COR-L47 (cell line): ENCODE measurements around the gene CEP78.
"Not testable (repeated sequence)": the region's sequence is repeated elsewhere in the genome, so short reads cannot be mapped to it uniquely, and the experiment has no call there.

Experiments
- DNase-seq: peaks from one replicate; lab custom pipeline; 2025; lab: John Stamatoyannopoulos, UW

The CEP78 gene, protein sequence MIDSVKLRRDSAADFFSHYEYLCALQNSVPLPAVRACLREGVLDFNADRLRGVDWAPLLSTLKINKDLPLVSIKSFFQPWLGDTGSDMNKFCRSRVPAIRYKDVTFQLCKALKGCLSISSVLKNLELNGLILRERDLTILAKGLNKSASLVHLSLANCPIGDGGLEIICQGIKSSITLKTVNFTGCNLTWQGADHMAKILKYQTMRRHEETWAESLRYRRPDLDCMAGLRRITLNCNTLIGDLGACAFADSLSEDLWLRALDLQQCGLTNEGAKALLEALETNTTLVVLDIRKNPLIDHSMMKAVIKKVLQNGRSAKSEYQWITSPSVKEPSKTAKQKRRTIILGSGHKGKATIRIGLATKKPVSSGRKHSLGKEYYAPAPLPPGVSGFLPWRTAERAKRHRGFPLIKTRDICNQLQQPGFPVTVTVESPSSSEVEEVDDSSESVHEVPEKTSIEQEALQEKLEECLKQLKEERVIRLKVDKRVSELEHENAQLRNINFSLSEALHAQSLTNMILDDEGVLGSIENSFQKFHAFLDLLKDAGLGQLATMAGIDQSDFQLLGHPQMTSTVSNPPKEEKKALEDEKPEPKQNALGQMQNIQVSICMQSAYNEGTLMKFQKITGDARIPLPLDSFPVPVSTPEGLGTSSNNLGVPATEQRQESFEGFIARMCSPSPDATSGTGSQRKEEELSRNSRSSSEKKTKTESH

DNA sequence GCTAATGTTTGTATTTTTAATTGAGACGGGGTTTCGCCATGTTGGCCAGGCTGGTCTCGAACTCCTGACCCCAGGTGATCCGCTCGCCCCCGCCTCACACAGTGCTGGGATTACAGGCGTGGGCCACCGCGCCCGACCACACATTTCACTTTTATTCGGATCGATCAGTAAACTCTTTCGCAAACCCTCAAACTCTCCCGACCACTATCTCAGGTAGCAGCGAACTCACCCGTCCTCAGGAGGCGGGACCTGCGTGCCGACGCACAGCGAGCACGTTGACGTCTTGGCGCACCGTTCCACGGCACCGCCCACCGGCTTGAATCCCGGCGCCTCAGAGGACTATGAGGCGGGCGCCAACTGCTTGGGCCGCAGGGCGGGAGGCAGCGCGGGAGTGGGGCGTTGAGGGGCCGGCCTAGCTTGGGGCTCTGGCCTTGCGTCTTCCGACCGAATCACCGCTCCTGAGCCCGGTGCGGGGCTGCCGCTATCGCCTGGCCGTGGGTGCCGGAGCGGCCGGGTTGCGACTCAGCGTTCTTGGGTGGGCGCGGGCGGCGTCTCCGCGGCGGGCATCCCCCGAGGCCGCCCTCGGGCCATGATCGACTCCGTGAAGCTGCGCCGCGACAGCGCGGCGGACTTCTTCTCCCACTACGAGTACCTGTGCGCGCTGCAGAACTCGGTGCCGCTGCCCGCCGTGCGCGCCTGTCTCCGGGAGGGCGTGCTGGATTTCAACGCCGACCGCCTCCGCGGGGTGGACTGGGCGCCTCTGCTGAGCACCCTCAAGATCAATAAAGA lies at the start of gene CEP78:
CEP78 (plus strand) TSS at position 314 of the 789 bp plus-strand sequence; CDS start at position 590, 276 bp downstream.
- DNase-seq = peak; percentile 95

DNA sequence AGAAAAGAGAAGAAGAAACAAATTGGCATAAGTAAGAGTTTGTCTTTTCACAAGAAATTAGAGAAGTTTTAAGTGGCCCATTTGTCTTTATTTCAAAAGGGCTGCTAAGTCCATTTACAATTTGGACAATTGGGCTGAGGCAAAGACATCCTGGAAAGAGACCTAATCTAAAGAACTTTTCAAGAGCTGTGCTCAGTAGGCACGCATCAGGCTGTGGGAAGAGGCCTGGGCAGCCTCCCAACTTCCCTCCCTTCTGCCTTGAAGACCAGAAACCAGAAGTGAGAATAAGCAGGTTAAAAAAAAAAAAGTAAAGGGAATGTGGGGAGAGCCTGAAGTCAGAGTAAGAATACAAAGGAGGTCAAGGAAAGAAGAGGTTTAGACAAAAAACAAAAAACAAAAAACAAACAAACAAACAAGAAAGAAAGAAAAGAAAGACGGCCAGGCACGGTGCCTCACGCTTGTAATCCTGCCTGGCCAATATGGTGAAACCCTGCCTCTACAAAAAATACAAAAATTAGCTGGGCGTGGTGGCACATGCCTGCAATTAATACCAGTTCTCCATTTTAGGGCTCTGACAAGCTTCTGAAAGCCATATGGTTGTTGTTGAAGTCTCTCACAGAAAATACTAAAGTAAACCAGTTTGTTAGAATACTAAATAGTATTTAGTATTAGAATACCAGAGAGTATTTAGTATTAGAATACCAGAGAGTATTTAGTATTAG lies 48.0 kb upstream of the CEP78 start:
- no peak for DNase-seq

DNA sequence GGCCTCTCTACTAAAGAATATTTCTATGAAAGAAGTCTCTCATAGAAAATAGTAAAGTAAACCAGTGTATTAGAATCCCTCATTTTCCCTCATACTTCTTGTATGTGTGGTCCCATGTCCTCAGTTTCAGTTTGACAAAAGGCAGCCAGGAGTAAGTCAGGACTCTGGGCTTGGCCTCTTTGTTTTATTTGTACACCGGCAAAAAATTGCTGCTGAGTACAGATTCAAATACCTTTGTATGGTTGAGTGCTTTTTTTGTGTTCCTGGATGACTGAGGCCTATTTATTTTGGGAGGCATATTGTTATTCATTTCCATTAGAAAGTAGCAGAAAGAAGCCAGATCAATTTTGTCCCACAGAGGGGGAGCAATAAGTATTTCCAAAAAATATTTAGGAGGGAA lies 47.3 kb upstream of the CEP78 start:
- DNase-seq = no peak

DNA sequence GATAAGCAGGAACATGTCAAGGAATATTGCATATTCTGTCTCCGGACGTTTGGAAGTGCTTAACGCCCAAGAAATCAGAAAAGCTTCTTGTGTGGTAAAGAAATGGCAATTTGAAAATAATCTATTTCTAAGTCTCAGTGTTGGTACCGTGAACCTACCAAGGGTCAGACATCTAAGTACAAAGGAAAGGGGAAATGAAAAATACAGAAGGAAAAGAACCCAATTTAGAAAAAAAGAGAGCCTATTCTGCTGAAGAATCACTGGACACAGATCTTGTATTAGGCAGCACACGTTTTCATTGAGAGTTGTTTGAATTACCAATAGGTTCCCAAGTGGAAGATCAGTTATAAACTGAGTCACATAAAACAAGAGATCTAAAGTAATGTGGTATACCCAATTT lies 46.9 kb upstream of the CEP78 start:
- no peak for DNase-seq

DNA sequence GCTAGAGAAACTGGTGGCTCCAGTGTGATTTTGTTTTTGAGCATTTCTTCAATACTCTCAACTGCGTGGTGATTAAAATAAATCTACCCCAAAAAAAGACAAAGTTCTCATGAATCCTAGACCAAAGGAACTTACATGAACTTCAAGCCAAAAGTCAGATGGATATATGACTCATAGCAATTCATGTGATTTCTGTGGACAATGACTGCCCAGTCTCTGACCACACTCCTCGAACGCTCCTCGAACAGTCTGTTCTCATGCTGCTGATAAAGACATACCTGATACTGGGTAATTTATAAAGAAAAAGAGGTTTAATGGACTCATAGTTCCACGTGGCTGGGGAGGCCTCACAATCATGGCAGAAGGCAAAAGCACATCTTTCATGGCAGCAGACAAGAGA lies 46.4 kb upstream of the CEP78 start:
- DNase-seq = no peak

DNA sequence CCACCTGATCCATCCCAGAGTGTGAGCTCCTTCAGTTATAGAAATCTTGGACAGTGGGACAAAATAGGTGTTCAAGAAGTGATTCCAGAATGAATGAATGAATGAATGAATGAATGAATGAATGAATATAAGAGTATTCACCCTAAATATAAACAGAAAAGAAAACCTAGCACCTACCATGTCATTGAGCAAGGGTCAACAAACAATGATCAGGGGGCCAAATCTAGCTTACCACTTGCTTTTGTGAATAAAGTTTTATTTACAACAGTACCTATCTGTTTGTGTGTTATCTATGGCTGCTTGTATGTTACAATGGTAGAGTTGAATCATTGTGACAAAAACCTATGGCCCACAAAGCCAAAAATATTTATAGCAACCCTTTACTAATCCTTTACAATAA lies 43.9 kb upstream of the CEP78 start:
- no peak for DNase-seq

DNA sequence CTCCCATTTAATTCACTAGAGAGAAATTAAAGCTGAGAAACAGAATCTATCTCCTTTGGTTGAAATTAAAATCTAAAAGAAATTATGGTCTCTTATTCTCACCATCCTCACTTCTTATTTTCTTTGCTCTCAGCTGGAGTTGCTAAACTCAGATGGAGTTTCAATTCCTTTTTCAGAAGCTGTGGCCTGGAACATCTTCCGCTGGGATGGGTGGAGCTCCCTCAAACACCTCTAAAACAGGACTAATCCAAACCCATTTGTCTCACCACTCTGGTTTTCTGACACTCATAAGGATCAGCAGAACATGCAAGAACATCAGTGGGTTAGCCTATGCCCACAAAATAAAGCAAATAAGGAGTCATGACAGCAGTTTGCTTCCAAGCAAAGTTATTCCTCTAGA lies 39.6 kb upstream of the CEP78 start:
- no peak for DNase-seq

DNA sequence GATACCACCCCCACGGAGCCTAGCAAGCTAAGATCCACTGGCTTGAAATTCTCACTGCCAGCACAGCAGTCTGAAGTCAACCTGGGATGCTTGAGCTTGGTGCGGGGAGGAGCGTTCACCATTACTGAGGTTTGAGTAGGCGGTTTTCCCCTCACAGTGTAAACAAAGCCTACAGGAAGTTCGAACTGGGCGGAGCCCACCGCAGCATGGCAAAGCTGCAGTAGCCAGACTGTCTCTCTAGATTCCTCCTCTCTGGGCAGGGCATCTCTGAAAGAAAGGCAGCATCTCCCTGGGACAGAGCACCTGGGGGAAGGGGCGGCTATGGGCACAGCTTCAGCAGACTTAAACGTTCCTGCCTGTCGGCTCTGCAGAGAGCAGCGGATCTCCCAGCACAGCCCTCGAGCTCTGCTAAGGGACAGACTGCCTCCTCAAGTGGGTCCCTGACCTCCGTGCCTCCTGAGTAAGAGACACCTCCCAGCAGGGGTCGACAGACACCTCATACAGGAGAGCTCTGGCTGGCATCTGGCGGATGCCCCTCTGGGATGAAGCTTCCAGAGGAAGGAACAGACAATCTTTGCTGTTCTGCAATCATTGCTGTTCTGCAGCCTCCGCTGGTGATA lies 34.6 kb upstream of the CEP78 start:
- DNase-seq = not testable (repeated sequence)

DNA sequence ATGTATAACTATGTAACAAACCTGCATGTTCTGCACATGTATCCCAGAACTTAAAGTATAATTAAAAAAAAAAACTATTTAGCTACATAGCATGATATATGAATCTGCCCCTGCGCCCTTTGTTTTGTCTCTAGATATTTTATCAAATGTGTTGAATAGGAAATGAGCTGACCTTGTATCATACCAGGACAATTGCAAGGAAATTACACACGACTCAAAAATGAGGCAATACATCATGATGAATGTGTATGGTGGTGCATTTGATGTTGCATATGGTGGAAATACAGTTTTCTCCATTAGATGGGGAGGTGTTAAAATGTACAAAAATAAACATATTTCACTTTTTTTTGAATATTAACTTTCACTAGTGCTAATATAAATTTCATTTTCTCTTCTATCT lies 28.6 kb upstream of the CEP78 start:
- DNase-seq = no peak

DNA sequence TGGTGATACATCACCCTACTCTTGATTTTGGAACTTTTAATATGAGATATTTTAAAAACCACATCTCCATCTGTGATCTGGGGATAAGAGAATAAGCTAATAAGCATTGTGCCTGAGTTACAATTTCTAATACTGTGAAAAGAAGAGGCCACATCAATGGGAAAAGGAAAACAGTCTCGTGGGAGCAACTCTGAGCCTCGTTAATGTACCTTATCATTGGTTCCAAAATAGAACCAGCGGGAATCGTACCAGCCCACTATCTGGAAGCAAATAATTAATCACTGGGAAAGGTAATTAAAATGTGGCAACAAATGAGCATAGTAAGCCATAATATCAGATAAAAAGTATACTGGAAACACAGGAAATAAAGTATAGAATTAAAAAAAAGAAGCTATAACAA lies 28.0 kb upstream of the CEP78 start:
- DNase-seq = no peak

DNA sequence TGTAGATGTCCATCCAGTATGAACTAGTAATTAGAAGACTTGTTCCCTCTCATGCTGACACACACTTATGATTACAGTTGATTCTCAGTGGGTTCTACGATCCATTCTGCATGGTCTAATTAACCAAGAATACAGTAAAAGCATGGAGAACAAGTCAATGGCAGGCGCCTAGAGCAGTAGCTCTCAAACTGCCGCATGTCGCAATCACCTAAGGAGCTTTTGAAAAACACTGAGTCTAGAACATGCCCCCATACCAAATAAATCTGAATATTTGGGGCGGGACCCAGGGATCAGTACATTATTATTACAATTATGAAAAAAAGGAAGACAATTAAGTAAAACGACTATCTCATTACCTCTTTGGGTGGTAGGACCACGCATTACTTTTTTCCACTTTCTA lies 26.7 kb upstream of the CEP78 start:
- no peak for DNase-seq

DNA sequence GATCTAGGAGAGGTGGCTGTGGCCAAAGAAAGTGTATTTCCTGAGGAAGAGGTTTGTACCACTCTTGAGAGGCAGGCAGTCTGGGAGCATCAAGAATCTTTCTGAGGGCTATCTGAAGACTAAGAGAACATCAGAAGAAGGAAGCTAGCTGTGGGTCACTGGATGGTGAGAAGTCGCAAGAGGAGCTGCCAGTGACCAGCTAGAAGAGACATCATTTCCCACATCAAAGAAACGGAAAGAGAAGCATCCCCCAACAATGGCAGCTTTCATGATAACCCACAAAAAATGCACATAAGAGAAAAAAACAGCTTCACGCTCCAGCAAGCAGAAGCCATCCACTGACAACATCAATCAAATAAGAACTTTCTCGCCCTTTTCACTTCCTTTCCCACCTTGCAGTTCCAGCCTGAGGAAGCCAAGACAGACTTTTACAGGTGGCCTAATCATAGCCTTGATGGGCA lies 25.0 kb upstream of the CEP78 start:
- no peak for DNase-seq

DNA sequence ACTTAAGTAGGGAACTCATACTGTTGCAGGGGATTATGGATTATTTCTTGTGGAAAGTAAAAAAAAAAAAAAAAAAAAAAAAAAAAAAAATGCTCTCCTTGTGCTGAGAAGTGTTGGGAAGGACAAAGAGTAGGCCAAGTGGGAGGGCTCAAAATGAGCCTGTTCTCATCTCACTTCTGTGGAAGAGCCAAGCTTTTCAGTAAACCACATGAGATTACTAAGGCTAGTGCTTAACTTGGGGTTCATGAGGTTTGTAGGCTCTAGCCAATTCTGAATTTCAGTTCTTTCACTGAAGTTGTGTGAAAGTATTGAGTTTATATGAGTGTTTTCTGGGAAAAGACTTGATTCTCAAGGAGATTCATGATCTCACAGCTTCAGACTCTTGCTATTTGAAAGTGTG lies 23.0 kb upstream of the CEP78 start:
- no peak for DNase-seq

DNA sequence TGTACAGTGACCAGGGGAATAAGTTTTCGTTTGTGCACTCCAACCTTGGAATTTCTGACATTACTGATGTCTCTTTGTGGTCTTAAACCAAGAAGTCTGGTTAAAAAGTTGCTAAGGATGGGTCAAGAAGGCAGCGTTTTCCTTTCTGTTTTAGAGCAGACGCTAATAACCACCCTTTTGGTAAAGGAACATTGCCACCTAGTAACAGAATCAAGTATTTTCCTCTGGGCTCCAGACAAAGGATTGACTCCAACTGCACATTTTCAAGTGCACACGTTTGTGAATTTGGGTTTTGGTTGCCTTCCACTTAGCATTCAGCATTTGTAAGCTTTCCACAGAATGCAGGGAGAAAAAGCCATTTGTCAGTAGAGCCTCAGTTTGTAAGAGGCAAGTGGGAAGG lies 22.2 kb upstream of the CEP78 start:
- DNase-seq = no peak

DNA sequence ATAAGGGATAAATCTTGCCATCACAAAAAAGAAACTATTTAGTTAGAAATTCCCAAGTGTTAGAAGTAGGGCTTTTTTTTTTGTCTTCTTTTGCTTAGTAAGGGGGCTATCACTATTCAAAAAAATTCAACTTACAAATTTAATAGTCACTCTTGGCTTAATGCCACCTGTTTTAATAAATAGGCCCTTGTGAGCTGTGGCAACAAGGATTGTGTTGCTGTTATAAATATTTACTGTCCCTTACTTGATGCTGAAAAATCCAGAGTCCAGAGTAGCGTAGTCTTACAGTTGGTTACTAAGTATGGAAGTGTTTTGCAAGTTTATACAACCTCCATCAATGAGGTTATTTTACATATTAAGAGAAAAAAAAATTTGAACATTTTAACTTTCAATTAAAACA lies 21.4 kb upstream of the CEP78 start:
- DNase-seq = no peak

DNA sequence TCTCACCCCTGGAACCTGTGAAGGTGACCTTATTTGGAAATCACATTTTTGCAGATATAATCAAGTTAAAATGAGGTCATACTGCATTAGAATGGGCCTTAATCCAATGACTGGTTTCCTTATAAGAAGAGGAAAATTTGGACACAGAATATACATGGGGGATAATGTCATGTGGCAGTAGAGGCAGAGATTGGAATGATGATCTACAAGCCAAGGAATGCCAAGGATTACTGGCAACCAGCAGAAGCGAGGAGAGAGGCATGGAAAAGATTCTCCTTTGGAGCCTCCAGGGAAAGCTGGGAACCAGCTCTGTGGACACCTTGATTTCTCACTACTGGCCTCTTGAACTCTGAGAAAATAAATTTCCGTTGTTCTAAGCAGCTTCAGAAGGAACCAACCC lies 20.2 kb upstream of the CEP78 start:
- DNase-seq = no peak

DNA sequence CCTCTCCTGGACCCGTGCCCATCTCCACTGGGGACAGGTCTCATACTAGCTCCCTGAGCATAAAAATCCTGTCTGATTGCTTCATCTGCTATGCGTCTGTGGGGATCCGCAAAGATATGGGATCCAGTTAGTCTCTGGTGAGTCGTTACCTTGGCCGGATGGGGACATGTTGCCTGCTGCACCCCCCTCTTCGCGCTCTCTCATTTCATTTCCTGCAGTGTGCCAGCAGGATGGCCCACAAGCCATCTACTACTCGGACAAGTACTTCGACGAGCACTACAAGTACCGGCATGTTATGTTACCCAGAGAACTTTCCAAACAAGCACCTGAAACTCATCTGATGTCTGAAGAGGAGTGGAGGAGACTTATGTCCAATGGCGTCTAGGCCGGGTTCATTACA lies 17.0 kb upstream of the CEP78 start:
- no peak for DNase-seq

DNA sequence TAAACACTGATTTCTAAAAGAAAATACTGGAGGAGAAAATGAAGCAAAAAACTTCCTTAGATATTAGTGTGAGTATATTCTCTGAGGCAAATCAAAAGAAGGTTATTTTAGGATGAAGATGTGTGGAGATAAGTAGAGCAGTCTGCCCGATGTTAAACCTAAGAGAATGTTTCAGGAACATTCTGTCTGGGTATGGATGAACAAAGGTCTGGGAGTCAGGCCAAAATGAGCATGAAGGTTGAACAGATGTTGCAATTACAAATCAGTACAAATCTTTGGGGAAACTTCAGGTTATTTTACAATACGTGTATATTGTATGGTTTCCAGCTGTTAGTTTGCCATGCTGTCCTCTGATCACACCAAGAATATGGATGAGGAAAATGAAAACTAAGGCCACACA lies 14.4 kb upstream of the CEP78 start:
- no peak for DNase-seq

DNA sequence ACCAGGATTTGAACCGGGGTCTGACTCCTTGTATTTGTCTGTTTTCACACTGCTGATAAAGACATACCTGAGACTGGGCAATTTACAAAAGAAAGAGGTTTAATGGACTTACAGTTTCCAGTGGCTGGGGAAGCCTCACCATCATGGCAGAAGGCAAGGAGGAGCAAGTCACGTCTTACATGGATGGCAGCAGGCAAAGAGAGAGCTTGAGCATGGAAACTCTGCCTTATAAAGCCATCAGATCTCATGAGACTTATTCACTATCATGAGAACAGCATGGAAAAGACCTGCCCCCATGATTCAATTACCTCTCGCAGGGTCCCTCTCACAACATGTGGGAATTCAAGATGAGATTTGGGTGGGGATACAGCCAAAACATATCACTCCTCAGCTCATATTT lies 14.0 kb upstream of the CEP78 start:
- not testable (repeated sequence) for DNase-seq

DNA sequence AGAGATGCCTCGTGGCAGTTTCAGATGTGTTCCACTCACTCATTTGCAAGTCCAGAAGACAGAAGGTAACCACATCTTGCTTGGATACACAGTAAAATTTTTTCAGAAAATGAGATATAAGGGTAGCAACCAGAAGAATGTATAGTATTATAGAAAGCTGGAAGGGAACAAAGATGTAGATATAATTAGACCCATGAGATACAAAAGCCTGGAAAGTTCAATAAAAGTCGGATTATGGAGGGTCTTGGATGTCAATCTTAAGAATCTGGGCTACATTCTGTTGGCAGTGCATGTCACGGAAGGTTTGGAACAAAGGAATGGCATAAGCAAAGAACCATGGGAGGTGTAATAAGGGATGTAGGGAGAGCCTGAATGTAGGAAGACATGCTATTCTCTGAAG lies 5.1 kb upstream of the CEP78 start:
- no peak for DNase-seq

DNA sequence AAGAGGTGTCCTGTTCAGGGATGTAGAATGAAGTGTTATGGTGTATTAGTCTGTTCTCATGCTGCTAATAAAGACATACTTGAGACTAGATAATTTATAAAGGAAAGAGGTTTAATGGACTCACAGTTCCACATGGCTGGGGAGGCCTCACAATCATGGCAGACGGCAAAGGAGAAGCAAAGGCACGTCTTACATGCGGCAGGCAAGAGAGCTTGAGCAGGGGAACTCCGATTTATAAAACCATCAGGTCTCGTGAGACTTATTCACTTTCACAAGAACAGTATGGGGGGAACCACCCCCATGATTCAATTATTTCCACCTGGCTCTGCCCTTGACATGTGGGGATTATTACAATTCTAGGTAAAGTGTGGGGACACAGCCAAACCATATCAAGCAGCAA lies 3.4 kb upstream of the CEP78 start:
- DNase-seq = not testable (repeated sequence)

DNA sequence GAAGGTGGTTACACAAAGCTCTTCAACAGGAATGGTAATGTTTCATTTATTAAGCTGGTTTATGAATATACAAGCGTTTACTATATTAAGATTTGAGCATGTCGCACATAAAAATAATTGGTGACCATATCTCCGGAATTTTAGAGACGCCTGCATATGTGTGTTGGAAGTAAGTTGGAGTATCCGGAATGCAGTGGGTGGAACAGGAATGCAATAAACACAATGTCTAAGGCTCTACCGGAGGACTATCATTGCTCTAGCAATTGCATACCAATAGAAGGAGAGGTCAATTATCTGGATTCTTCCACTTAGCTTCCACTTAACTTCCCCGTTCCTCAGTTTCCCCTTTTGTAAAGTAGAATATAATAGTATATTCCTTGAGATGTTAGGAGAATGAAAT lies 1.1 kb upstream of the CEP78 start:
- no peak for DNase-seq
